RWPE2 (cell line): ENCODE data around the gene KLHL29.

Experiments
- ATAC-seq: fragments of 200-7000 bp; cut with Tn5 transposase; 3 replicates; pipeline ENCODE4 v1.9.1; 2021; ENCODE audit warnings: low read depth
- DNase-seq: peaks from one replicate; pipeline ENCODE4 v3.0.0-alpha.2; 2020; ENCODE audit warnings: low spot score
- H3K27ac ChIP-seq: fragments of 450-650 bp; 2 replicates; pipeline ENCODE4 v1.5.1; 2017; ENCODE audit warnings: mild to moderate bottlenecking; ENCODE audit not compliant: poor library complexity, severe bottlenecking
- H3K27me3 ChIP-seq: fragments of 250-450 bp; sonication (Bioruptor Pico); 2 replicates; pipeline ENCODE4 v1.5.1; 2021; ENCODE audit warnings: mild to moderate bottlenecking, moderate library complexity; ENCODE audit not compliant: insufficient read depth, poor library complexity, severe bottlenecking
- H3K36me3 ChIP-seq: fragments of 250-450 bp; sonication (Bioruptor Pico); 2 replicates; pipeline ENCODE4 v1.5.1; 2020; ENCODE audit warnings: low read depth, mild to moderate bottlenecking, moderate library complexity
- H3K4me1 ChIP-seq: fragments of 250-450 bp; sonication (Bioruptor Pico); 2 replicates; pipeline ENCODE4 v1.5.1; 2021; ENCODE audit warnings: mild to moderate bottlenecking, moderate library complexity; ENCODE audit not compliant: insufficient read depth, poor library complexity, severe bottlenecking
- H3K4me3 ChIP-seq: fragments of 250-450 bp; sonication (Bioruptor Pico); 2 replicates; pipeline ENCODE4 v1.5.1; 2021; ENCODE audit warnings: mild to moderate bottlenecking, moderate library complexity; ENCODE audit not compliant: severe bottlenecking
- H3K9me3 ChIP-seq: fragments of 250-450 bp; sonication (Bioruptor Pico); 2 replicates; pipeline ENCODE4 v1.5.1; 2021; ENCODE audit warnings: mild to moderate bottlenecking, moderate library complexity; ENCODE audit not compliant: severe bottlenecking
- TF ChIP-seq, protein P1 (sequence below): fragments of 450-650 bp; IDR thresholded peaks from one replicate; pipeline ENCODE4 v1.5.1; 2017; ENCODE audit warnings: mild to moderate bottlenecking, moderate library complexity; ENCODE audit not compliant: poor library complexity, severe bottlenecking

The KLHL29 gene

DNA sequence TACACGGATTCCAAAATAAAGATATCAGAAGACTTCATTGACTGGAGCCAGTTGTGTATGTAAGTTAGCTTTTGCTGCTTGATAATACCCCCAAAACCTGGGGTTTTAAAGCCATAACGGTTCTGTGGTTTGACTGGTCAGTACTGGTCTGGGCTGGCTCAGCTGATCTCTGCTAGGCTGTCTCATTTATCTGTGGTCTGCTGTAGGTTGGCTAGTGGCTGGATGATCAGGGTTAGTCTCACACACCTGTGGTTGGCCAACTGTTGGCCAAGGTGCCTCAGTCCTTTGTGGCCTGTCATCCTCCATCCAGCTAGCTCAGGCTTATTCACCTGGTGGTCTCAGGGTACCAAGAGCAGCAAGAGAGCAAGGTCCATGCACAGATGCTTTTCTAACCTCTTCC lies 183.2 kb downstream of the KLHL29 start:
- H3K4me1 ChIP-seq = peaks cover 17% of the 10 kb centered on the region
- no peak overlapping the region for H3K4me3 ChIP-seq
- no peaks in the 10 kb centered on the region for H3K9me3 ChIP-seq
- no peaks in the 10 kb centered on the region for H3K27me3 ChIP-seq
- no peaks in the 10 kb centered on the region for H3K36me3 ChIP-seq
- TF ChIP-seq, protein P1, sequence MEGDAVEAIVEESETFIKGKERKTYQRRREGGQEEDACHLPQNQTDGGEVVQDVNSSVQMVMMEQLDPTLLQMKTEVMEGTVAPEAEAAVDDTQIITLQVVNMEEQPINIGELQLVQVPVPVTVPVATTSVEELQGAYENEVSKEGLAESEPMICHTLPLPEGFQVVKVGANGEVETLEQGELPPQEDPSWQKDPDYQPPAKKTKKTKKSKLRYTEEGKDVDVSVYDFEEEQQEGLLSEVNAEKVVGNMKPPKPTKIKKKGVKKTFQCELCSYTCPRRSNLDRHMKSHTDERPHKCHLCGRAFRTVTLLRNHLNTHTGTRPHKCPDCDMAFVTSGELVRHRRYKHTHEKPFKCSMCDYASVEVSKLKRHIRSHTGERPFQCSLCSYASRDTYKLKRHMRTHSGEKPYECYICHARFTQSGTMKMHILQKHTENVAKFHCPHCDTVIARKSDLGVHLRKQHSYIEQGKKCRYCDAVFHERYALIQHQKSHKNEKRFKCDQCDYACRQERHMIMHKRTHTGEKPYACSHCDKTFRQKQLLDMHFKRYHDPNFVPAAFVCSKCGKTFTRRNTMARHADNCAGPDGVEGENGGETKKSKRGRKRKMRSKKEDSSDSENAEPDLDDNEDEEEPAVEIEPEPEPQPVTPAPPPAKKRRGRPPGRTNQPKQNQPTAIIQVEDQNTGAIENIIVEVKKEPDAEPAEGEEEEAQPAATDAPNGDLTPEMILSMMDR = no peak
- ATAC-seq (no peak), DNase-seq (no peak)
- H3K27ac ChIP-seq = no peak overlapping the region

DNA sequence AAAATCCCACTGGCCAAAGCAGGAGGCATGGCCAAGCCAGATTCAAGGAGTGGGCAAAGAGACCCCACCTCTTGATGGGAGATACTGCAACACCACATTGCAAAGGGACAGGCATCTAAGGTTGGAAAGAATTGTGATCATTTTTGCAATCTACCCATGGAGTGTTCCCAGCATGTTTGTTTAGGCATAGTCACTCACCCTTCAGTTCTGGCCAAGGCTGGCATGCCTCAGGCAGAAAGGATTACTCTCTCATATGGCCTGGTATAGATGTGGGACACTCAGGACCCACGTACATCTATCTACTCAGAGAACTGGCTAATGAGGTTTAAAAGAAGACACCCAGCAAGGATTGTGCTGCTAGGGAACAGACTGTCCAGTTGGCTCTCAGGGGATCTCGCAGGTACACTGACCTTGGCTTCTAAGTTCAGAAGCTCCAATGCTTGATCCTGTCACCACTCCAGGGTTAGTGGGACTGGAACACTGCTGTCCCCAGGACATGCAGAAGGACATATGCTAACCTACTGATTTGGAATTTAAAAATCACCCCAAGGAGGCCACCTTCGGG lies 183.7 kb downstream of the KLHL29 start:
- Histone ChIP-seq H3K27me3 (no peaks in the 10 kb centered on the region), H3K9me3 (no peaks in the 10 kb centered on the region), H3K4me1 (peaks cover 12% of the 10 kb centered on the region), H3K27ac (no peak overlapping the region), H3K36me3 (no peaks in the 10 kb centered on the region), H3K4me3 (no peak overlapping the region)
- ATAC-seq (no peak), DNase-seq (no peak)
- TF ChIP-seq, protein P1 = no peak

GRCh38 chr2:23569761-23570365 lies 184.9 kb downstream of the KLHL29 start:
- Histone ChIP-seq H3K36me3 (no peaks in the 10 kb centered on the region), H3K27ac (no peak overlapping the region), H3K4me1 (peaks cover 2% of the 10 kb centered on the region), H3K27me3 (no peaks in the 10 kb centered on the region), H3K4me3 (no peak overlapping the region), H3K9me3 (no peaks in the 10 kb centered on the region)
- DNase-seq (no peak), ATAC-seq (no peak)
- TF ChIP-seq, protein P1 = no peak

GRCh38 chr2:23571085-23571484 lies 186.1 kb downstream of the KLHL29 start:
- no peaks in the 10 kb centered on the region for H3K36me3 ChIP-seq
- H3K4me3 ChIP-seq = no peak overlapping the region
- no peaks in the 10 kb centered on the region for H3K9me3 ChIP-seq
- no peak overlapping the region for H3K27ac ChIP-seq
- DNase-seq (no peak), ATAC-seq (no peak)
- TF ChIP-seq, protein P1 = no peak
- H3K4me1 ChIP-seq = no peaks in the 10 kb centered on the region
- no peaks in the 10 kb centered on the region for H3K27me3 ChIP-seq

- ATAC-seq (no peak), DNase-seq (no peak)
- TF ChIP-seq, protein P1 = no peak
- Histone ChIP-seq H3K27me3 (no peaks in the 10 kb centered on the region), H3K4me1 (no peaks in the 10 kb centered on the region), H3K9me3 (no peaks in the 10 kb centered on the region), H3K27ac (no peak overlapping the region), H3K4me3 (no peak overlapping the region), H3K36me3 (no peaks in the 10 kb centered on the region)
Observed at GRCh38 chr2:23571527-23572282, 186.7 kb downstream of the KLHL29 start.
